GM03348 (cell line): ENCODE data around the gene OPALIN.
A peak's percentile ranks its signal among the peaks of the same experiment; 100 is the strongest.

ENCODE experiments used
- DNase-seq: peaks from one replicate; pipeline ENCODE4 v3.0.0; 2012; ENCODE audit warnings: low spot score

The OPALIN gene

GRCh38 chr10:96374004-96374403 lies 15.2 kb upstream of the OPALIN start:
- no peak for DNase-seq

DNA sequence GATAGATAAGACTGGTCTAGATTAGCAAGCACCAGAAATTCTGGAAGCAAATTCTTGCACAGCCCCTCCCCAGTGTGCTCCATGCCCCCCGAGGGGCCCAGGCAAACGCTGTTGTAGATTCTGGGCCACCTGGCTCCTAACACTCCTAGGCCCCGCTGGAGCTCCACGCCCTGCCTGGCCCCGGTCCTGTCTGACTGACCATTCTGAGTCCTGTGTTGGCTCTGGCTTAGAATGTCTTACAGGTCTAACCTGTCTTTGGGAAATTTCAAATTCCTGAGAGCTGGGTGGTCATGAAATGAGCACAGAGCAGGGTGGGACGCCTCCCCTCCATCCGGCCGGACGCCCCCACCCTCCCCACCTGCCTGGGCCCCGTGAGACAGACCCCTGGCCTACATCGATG lies 12.6 kb upstream of the OPALIN start:
- no peak for DNase-seq

GRCh38 chr10:96370584-96371157 lies 11.9 kb upstream of the OPALIN start:
- peak; percentile 85 for DNase-seq

DNA sequence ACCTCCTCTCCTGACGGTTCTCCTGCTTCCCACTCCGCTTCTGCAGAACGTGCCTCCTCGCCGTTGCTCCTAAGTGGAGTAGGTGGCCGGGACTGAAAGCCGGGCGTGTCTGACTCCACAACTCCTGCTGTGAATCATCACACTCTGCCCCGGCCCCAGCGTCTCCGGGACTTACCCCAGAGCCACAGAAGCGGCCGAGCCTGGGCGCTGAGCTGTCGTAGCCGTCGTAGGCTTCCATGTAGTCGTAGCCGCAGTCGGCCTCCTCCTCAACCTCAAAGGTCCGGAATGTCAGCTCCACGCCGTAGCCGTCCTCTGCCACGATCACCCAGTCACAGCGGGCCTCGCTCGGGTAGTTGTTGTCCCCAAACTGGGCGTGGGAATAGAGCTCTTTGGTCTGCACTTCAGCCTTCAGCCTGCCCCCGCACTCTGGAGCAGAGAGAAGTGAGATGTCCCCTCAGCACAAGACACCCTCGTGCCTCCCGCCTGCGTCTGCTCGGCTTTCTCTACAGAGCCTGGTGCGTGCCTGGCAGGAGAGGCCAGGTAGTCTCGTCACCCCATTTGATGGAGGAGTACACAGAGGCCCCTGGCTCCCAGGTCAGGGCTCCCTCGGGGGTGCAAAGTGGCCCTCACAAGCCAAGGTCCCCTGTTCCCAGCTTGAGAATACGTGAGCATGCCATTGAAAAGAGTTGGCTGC lies 11.2 kb upstream of the OPALIN start:
- DNase-seq: no peak

DNA sequence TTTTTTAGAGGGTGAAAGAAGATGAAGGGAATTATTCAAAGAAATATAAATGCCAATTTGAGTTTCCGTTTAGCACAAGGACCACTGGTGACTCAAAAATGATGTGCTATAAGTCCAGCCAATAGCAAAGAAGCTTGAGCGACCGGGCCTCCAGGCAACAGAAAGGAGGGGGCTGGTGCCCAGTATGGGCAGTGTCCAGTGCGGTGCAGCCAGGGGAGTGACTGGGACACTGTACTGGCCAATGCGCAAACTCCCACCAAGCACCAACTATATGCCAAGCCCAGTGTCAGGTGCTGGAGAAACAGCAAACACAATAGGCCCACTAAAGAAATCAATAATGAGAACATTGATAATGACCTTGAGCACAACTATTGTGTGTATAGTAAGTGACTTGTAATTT lies 10.2 kb upstream of the OPALIN start:
- DNase-seq: no peak

DNA sequence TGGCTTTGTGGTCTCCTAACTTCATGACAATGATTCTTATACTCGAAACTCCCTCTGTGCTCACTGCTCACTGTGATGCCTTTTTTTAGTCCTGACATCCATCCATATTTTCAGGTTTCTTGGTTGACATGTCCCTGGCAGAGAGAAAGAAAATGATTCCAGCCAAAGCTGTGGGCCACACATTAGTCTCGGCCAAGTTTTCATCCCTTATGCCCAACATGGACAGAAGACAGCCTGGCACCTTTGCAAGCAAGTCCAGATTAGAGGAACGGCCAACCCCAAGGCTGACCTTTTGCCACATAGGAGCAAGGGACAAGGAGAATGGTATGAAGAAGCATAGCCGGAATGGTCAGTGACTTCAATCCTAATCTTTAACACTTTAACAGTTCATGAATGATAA lies 8.7 kb upstream of the OPALIN start:
- no peak for DNase-seq

DNA sequence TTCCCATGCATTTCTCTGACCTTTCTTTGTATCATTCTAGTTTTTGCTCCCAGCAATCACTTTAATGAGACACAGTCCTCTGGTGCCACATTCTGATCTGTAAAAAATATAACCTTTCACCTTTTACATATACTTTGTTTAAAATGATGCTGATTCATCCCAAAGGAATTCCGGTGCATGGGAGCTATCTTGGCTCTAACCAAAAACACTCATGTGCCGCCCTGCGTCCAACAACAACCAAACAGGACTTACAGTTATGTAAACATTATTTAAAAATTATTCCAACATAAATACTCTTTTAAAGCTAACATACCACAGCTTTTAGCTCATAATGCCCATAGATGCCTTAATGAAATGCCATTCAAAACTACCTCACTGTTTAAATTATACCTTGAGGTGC lies 7.7 kb upstream of the OPALIN start:
- DNase-seq: no peak

DNA sequence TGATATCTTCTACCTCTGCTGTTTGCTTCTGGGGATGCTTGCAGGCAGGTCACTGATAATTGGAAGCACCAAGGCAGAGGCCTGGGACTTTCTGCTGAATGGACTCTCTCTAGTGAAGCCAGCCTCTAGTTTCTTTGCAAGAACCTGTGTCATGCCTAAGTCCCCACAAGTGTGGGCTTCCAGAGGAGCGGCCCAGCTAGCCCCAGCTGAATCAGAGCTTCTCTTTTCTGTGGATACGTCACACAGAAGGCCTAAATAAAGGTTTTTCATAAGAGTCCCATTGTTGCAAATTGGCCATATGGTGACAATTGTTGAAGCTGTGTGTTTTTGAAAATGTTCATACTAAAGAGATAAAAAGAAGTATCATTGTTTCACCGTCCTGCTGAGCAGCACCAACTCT lies 6.8 kb upstream of the OPALIN start:
- no peak for DNase-seq

DNA sequence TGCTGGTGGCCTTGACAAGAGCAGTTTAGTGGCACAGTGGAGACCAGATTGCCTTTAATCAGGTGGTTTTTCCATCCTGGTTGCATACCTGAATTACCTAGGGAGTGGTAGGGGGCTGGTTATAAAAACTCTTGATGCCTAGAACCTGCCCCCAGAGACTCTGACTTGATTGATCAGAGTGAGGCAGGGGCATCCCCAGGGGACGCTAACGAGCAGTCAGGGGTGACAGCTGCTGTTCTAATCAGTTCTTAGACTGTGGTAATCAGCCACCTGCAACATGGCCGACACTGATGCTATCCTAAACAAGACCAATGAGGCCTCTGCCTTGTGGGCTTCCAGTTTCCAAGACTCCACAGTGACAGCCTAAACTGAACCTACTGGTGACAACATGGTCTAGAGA lies 2.0 kb upstream of the OPALIN start:
- DNase-seq: no peak

DNA sequence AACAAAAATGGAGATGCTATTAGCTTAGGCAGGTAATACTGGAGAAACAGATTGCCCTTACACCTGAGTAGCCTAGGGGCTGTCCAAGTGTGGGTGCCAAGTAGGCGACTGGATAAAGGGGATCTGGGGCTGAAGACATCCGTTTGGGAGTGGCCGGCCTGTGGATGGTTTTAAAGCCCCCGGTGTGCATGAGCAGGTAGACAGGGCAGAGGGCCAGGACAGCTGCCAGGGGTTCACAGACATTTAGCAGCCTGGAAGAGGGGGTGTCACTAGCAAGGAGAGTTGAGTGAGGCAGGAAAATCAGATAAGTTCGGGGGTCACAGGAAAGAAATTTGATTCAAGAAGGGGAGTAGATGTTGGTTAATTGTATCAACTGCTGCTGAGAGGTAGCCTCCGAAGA lies 1.5 kb upstream of the OPALIN start:
- no peak for DNase-seq

DNA sequence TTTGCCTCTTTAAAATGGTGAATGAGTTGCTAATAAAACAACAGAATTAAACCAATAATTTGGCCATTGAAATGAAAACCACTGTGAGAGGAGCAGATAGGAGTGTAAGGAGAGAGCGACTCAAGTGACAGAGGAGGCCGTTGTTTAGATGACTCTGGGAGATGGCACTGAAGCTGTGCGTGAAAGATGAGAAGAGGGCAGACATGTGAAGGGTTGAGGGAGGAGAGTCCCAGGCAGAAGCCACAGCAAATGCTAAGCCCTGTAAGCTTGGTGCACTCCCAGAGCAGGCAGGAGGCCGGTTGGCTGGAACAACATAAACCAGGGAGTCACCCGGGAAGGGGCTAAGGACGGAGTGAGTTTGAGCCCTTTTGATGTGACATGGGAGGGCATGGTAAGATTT lies 814 bp upstream of the OPALIN start:
- no peak for DNase-seq

- no peak for DNase-seq
Observed at GRCh38 chr10:96357038-96357620, 1.7 kb downstream of the OPALIN start.

DNA sequence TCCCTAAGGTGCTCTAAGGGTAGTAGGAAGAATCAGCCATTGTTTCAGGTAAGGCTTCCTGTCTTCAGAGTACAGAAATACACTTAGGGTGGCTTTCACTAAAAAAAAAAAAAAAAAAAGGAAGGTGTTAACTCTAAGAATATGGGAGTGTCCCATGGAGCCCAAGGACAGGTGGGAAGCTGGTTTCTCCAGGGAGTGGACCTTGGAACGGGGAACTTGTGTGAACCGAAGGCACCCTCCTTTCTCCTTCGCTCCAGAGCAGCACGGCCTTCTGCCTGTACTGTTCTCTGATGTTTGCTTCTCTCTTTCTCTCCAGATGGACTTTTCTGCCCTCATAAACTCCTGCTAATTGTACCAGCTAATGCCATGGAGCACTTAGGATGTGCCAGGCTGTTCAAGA lies 6.2 kb downstream of the OPALIN start:
- no peak for DNase-seq

- DNase-seq: no peak
Observed at GRCh38 chr10:96352027-96352426, 6.8 kb downstream of the OPALIN start.

- DNase-seq: no peak
Observed at GRCh38 chr10:96346295-96346694, 12.5 kb downstream of the OPALIN start.

GRCh38 chr10:96345222-96345621 lies 13.6 kb downstream of the OPALIN start:
- DNase-seq: no peak

DNA sequence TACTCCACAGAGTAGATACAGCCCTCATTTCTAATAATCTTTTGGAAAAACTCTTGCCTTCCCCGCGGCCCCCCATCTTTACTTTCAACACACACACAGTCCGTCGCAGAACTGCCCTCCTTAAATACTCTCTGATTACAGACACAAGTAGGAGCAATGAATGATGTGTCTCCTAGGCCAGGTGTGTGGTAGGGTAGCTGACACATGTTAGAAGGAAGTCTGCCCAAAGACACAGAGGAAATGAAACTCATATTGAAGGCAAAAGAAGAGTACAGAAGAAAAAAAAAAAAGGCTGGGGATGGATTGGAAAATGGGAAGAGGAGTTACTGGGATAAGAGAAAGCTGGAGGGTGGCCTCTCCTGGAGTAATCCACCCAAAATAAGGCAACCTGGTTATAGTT lies 14.6 kb downstream of the OPALIN start:
- DNase-seq: no peak

DNA sequence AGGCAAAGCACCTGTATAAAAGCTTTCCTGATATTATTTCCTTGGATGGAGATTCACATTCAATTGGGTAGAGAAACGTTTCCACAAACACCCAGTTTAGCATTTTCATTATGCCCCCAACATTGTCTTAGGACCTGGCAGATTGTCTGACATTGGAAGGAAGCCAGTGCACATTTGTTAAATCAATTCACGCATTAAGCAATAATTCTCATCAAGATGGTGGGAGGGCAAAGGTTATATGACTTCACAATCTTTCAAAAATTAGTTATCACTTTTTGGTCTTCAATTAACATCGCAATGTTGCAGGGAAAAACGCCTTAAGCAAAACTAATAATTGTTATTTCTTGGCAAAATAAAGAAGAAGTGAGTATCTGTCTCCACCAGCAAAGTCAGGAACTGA lies 16.4 kb downstream of the OPALIN start:
- no peak for DNase-seq

DNA sequence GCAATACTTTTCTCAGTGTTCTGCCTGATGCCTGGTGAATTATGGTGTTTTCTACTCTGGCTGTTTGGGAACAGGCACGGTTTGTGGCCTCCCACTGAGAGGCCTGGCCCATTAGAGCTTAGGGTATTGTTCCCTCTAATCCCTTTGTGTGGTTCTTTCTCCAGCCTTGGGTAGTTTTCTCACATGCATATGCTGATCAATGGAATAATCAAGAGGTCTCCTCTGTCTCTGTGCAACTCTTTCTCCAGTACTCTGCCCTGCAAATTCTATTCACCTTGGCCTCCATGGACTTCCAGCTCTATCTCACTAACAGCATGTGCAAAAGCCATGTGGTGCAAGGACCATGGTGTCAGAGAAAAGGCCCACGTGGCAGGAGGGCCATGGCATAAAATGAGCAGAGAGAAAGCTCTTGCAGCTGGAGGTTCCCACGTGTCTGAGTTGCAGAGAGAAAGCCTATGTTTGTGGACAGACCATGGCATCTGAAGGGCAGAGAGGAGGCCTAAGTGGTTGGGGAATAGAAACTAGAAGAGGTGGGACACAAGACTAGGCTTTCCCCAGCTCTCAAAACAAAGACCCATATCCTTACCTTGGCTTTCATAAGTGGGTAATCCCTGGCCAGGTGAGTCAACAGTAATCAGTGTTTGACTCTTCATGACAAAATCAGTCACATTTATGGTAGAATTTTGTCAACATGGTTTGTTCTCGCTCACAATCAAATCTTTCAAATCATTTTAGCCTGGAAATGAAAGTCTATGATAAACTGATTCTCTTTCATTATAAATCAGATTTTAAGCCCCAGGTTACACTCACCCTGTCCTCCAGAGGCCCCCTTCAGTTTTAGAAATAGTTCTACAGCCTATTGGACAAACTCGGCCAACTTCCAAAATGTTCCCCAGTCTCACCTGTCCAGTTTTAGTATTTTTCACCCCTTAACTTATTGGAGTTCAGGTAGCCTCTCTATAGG lies 17.3 kb downstream of the OPALIN start:
- no peak for DNase-seq

- peak; percentile 62 for DNase-seq
Observed at GRCh38 chr10:96339956-96340904, 18.6 kb downstream of the OPALIN start.

DNA sequence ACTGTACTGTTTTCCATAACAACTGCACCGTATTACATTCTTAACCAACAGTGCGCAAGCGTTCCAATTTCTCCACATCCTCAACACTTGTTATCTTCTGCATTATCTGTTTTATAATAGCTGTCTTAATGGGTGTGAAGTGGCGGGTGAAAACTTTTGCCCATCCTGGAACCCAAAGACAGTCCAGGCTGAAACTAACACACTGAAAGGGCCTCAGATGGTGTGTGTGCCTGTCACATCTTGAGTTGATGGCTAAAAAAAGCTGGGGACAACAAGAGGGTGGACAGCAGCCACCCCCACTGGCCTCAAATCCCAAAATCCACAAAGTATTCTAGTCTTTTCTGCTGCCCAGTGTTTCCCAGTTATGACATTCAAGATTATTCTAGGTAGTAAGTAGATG lies 19.4 kb downstream of the OPALIN start:
- no peak for DNase-seq
